MM.1S (cell line): ENCODE measurements around the gene LOC128125822.

Experiments
- EZH2 ChIP-seq: fragments of 300-600 bp; sonication (generic); optimal IDR thresholded peaks from 2 replicates; pipeline ENCODE3; 2017; ENCODE audit warnings: low read depth, mild to moderate bottlenecking, antibody characterized with exemption, low read length, mixed read lengths
- EZH2phosphoT487 ChIP-seq: fragments of 300-600 bp; sonication (generic); IDR thresholded peaks from 2 replicates; pipeline ENCODE4 v1.6.1; 2018; ENCODE audit warnings: antibody characterized with exemption, low read length
- TF ChIP-seq, protein P1 (sequence below): fragments of 300-600 bp; sonication (generic); IDR thresholded peaks from 2 replicates; pipeline ENCODE4 v1.5.1; 2016; ENCODE audit warnings: antibody characterized with exemption, low read length, mixed read lengths

DNA sequence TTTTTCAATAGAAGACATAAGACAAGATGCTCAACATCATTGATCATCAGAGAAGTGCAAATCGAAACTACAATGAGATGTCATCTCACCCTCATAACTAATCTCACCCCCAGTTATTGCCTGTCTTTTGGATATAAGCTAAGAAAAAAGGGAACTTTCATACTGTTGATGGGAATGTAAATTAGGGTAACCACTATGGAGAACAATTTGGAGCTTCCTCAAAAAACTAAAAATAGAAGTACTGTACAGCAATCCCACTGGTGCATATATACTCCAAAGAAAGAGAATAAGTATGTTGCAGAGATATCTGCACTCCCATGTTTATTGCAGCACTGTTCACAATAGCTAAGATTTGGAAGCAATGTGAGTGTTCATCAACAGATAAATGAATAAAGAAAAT is 37.0 kb downstream of the LOC128125822 start:
- TF ChIP-seq EZH2phosphoT487 (no peak), EZH2 (no peak)
- TF ChIP-seq, protein P1, sequence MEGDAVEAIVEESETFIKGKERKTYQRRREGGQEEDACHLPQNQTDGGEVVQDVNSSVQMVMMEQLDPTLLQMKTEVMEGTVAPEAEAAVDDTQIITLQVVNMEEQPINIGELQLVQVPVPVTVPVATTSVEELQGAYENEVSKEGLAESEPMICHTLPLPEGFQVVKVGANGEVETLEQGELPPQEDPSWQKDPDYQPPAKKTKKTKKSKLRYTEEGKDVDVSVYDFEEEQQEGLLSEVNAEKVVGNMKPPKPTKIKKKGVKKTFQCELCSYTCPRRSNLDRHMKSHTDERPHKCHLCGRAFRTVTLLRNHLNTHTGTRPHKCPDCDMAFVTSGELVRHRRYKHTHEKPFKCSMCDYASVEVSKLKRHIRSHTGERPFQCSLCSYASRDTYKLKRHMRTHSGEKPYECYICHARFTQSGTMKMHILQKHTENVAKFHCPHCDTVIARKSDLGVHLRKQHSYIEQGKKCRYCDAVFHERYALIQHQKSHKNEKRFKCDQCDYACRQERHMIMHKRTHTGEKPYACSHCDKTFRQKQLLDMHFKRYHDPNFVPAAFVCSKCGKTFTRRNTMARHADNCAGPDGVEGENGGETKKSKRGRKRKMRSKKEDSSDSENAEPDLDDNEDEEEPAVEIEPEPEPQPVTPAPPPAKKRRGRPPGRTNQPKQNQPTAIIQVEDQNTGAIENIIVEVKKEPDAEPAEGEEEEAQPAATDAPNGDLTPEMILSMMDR = no peak
